Astrocyte of the spinal cord (primary cell): Measurements from ENCODE around the gene TSPAN9.

ENCODE experiments used
- DNase-seq: peaks from one replicate; pipeline ENCODE4 v3.0.0; 2011; ENCODE audit warnings: low read depth, low spot score
- H3K4me3 ChIP-seq: 2 replicates; pipeline ENCODE4 v1.5.1; 2011; ENCODE audit warnings: low read depth, mild to moderate bottlenecking, low read length, moderate library complexity
- in situ Hi-C: cut with HindIII; loops from 2 replicates; pipeline ENCODE4 v1.10.0; 2017; ENCODE audit warnings: low sequenced_read_pairs
- TF ChIP-seq, protein P1 (sequence below): IDR thresholded peaks from 2 replicates; pipeline ENCODE4 v1.5.1; 2012; ENCODE audit warnings: low read depth, mild to moderate bottlenecking, low read length, inconsistent platforms

The TSPAN9 gene

DNA sequence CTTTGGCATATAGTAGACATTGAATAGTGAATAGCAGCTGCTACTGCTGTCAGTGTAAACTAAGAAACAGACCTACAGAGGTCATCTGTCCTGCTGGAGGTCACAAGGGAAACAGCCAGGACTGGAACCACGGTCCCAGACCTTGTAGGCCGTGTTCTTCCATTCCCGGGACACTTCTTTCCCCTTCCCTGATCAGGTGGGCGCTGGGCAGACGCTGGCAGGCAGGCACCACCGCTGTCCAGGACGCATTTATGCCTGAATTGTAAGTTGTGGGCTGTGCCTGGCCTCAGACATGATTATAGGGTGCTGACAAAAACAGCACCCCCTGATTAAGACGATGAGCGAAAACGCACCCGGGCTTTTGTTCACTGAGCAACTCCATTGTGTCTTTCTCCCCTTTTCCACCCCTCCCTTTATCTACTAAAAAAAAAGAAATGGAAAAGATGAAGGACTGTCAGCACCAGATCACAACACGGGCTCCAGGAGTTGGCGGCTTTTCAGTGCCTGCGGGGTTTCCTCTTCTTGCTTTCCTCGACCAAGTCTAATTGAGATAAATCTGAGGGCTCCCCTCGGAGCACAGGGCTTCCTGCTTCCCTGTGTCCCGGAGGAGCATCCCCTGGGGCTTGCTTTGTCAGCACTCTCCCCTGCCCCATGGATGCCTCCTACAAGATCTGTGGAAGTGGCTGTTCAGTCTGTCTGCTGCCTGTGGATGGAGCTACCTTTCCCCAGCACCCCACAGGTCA, 80.6 kb downstream of the TSPAN9 start:
- TF ChIP-seq, protein P1, sequence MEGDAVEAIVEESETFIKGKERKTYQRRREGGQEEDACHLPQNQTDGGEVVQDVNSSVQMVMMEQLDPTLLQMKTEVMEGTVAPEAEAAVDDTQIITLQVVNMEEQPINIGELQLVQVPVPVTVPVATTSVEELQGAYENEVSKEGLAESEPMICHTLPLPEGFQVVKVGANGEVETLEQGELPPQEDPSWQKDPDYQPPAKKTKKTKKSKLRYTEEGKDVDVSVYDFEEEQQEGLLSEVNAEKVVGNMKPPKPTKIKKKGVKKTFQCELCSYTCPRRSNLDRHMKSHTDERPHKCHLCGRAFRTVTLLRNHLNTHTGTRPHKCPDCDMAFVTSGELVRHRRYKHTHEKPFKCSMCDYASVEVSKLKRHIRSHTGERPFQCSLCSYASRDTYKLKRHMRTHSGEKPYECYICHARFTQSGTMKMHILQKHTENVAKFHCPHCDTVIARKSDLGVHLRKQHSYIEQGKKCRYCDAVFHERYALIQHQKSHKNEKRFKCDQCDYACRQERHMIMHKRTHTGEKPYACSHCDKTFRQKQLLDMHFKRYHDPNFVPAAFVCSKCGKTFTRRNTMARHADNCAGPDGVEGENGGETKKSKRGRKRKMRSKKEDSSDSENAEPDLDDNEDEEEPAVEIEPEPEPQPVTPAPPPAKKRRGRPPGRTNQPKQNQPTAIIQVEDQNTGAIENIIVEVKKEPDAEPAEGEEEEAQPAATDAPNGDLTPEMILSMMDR: no peak
- H3K4me3 ChIP-seq: no peak overlapping the region
- DNase-seq: peak; percentile 58
- in situ Hi-C loops: no loop called here

DNA sequence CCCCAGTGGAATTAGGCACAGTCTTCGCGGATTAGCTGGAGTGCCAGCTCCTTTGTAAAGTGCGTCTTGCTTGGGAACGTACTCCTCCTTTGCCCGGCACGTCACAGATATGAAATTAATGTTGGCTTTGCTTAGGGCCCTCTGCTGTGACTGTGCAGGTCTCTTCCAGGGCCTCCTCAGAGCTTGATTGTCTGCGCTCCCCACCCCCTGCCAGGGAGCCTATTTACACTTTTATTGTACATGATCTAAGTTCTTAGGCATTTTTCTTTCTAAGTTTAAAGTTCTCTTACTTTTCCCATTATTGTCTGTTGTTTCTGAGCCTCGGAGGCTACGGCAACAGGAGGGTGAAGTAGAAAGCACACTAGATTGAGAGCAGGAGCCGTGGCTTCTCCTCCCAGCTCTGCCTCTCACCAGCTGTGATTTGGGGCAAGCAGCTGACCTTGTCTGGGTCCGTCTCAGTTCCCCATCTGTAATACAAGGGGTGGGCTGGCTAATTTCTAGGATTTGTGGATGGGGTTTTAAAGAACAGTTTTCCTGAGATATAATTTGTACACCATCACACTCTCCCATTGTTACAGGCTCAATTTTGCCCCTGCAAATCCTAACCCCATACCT, 81.8 kb downstream of the TSPAN9 start:
- in situ Hi-C loops: no loop called here
- DNase-seq: peak; percentile 87
- TF ChIP-seq, protein P1: no peak
- no peak overlapping the region for H3K4me3 ChIP-seq

DNA sequence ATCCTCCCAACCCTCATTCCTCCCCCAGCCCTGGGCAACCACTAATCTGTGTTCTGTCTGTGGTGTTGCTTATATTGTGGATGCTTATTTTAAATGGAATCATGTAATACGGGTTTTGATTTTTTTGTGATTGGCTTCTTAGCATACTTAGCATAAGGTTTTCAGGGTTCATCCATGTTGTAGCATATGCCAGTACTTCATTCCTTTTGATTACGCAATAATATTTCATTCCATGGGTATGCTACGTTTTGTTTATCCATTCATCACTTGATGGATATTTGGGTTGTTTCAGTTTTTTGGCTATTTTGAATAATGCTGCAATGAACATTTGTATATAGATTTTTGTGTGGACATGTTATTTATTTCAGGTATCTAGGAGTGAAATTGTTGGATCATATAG, 82.9 kb downstream of the TSPAN9 start:
- H3K4me3 ChIP-seq: no peak overlapping the region
- no peak for DNase-seq
- TF ChIP-seq, protein P1: no peak
- in situ Hi-C loops: no loop called here

DNA sequence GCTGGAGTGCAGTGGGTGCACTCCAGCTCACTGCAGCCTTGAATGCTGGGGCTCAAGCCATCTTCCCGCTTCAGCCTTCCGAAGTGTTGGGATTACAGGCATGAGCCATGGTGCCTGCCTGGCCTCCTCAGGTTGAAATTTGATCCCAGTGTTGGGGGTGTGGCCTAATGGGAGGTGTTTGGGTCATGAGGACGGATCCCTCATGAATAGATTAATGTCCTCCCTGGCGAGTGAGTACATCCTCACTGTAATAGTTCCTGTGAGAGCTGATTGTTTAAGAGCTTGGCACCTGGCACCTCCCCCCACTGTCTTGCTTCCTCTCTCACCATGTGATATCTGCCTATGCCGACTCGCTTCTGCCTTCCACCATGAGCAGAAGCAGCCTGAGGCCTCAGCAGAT, 84.7 kb downstream of the TSPAN9 start:
- TF ChIP-seq, protein P1: no peak
- in situ Hi-C loops: no loop called here
- no peak for DNase-seq
- H3K4me3 ChIP-seq: no peak overlapping the region

DNA sequence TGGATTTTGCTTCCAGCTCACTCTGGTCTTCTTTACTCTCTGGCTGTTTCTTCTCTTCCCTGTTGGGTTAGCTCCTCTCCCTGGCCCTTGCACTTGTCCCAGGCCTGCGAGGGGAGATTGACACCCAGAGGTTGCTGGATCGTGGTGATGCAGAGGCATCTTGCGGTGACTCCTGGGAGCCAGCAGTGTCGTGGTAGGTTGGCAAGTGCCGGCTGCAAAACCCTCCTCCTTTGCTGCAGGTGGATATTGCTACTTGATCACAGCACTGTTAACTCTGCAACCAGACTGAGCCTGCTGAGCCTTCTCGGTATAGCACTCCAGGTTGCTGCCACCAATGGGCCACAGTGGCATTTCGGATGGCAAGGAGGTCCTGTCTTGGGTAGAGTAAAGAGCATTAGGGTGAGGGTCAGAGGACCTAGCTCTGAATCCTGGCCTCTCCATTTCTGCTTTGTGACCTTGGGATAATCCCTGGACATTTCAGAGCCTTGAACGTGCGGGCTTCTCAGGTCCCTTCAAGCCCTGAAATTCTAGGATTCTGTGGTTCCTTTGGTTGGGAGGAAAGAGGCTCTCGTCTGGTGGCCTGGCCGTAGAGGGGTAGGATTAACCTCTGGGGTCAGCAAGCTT, 87.4 kb downstream of the TSPAN9 start:
- in situ Hi-C loops: no loop called here
- no peak overlapping the region for H3K4me3 ChIP-seq
- DNase-seq: no peak
- TF ChIP-seq, protein P1: no peak

DNA sequence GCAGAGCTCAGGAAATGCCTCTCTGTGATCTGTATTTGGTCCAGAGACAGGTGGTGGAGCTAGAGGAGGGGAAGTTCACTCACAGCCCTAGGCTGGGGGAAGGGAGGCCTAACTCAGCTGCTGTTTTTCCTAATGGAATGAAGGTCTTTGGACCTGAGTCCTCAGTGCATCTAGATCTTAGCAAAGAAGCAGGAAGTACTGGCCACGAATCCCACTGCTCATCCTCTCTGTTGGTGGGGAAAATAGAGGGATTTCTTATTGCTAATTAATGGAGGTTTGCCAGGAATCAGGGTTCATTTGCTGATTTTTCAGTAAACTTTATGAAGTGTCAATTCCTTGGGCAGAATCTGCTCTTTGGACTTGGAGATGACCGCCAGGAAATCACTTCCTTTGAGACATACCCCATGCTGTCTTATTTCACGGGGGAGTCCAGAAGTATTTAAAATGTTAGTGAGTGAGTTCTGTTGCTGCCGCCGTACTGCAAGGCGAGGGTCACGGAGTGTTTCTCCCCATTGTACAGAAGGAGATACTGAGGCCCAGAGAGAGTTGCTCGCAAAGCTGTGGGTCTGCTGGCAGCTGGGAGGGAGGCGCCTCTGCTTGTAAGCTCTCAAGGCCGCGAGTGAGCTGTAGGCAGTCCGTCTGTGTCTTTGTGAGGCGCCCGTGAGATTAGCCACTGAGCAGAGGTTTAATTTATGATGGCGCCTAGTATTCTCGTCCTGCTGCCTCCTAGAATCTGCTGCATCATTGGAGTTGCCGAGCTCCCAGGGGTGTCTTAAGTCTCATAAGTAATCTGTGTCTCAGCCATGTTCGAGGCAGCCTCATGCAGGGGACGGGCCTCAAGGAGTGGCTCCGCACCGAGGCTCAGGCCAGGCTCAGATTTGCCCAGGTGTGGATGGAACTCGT, 88.2 kb downstream of the TSPAN9 start:
- in situ Hi-C loops: no loop called here
- no peak for DNase-seq
- TF ChIP-seq, protein P1: no peak
- H3K4me3 ChIP-seq: no peak overlapping the region
